Stimulated activated CD4-positive, alpha-beta T cell treated with anti-CD3 and anti-CD28 coated beads, Interleukin-4, amount 100 ng/mL, for 48 hours (primary cell): ENCODE results near the gene UPK3BL2.
"Not testable (repeated sequence)": the region's sequence is repeated elsewhere in the genome, so short reads cannot be mapped to it uniquely, and the experiment has no call there.

Source experiments
- DNase-seq, 2 donors: peaks; one replicate each; pipeline ENCODE4 v3.0.0-alpha.2; 2020; ENCODE audit warnings: low read depth in 2 of 2

UPK3BL2 gene

GRCh38 chr7:102531583-102531982 is 11.9 kb downstream of the UPK3BL2 start:
- not testable (repeated sequence) for DNase-seq

- DNase-seq, result not testable (repeated sequence)
Measured at GRCh38 chr7:102527822-102528793, 15.4 kb downstream of the UPK3BL2 start.

- DNase-seq, result not testable (repeated sequence)
Measured at GRCh38 chr7:102527182-102527581, 16.3 kb downstream of the UPK3BL2 start.

GRCh38 chr7:102524803-102525202 is 18.7 kb downstream of the UPK3BL2 start:
- not testable (repeated sequence) for DNase-seq

- DNase-seq, result not testable (repeated sequence)
Measured at GRCh38 chr7:102520797-102521196, 22.7 kb downstream of the UPK3BL2 start.

GRCh38 chr7:102517550-102518147 is 25.8 kb downstream of the UPK3BL2 start, which contains the start of gene RASA4B:
RASA4B (minus strand) TSS chr7:102517777; CDS start chr7:102517710, 67 bp downstream.
- not testable (repeated sequence) for DNase-seq

GRCh38 chr7:102516951-102517350 is 26.5 kb downstream of the UPK3BL2 start:
- DNase-seq, result not testable (repeated sequence)

- not testable (repeated sequence) for DNase-seq
Measured at GRCh38 chr7:102515889-102516288, 27.6 kb downstream of the UPK3BL2 start.

GRCh38 chr7:102514881-102515721 is 28.4 kb downstream of the UPK3BL2 start:
- not testable (repeated sequence) for DNase-seq

- not testable (repeated sequence) for DNase-seq
Measured at GRCh38 chr7:102512642-102513221, 30.8 kb downstream of the UPK3BL2 start.

GRCh38 chr7:102511860-102512522 is 31.5 kb downstream of the UPK3BL2 start:
- not testable (repeated sequence) for DNase-seq

- not testable (repeated sequence) for DNase-seq
Measured at GRCh38 chr7:102510575-102510974, 32.9 kb downstream of the UPK3BL2 start.

- not testable (repeated sequence) for DNase-seq
Measured at GRCh38 chr7:102507410-102508088, 35.9 kb downstream of the UPK3BL2 start.

GRCh38 chr7:102505298-102506185 is 38.0 kb downstream of the UPK3BL2 start:
- not testable (repeated sequence) for DNase-seq

GRCh38 chr7:102503141-102503540 is 40.4 kb downstream of the UPK3BL2 start:
- not testable (repeated sequence) for DNase-seq

- DNase-seq, result not testable (repeated sequence)
Measured at GRCh38 chr7:102498321-102498720, 45.2 kb downstream of the UPK3BL2 start.

- not testable (repeated sequence) for DNase-seq
Measured at GRCh38 chr7:102497308-102497707, 46.2 kb downstream of the UPK3BL2 start.

- not testable (repeated sequence) for DNase-seq
Measured at GRCh38 chr7:102496861-102497260, 46.6 kb downstream of the UPK3BL2 start.
